ENCODE results near the gene OR5D14. TPM values are rescaled to one million over a fixed set of nuclear protein-coding genes. Genes with fewer than 3 reads are reported as not detected.

OR5D14 gene
- total and polyA plus RNA-seq, 10 of the 15 experiments (the other 5 are each of a cell fraction or from before 2014, with no cell fraction given): not detected

- no peaks in the 10 kb centered on the region for H3K36me3 ChIP-seq (ENCODE audit: control insufficient read depth in 2 of 2, insufficient read depth in 2 of 2, low read length in 1 of 2)
- H3K4me3 ChIP-seq: no peak overlapping the region
- no peaks in the 10 kb centered on the region for H4K20me1 ChIP-seq (ENCODE audit: control insufficient read depth, insufficient read depth)
- no peak overlapping the region for H2AFZ ChIP-seq (ENCODE audit: control insufficient read depth, low read depth, low read length)
- H3K9ac ChIP-seq (ENCODE audit: control insufficient read depth, insufficient read depth, low read length): no peak overlapping the region
- in situ Hi-C loops (cut with MboI): no loop called here
- no peak for DNase-seq (ENCODE audit: low read depth, low spot score)
- no peaks in the 10 kb centered on the region for H3K79me2 ChIP-seq (ENCODE audit: control insufficient read depth, insufficient read depth, low read length)
- SMC1A ChIA-PET (ENCODE audit: uncharacterized antibody, unreplicated experiment): no interaction called here
- H3K4me1 ChIP-seq (ENCODE audit: control insufficient read depth, insufficient read depth, low read length): no peaks in the 10 kb centered on the region
- intact Hi-C loops (cut with micrococcal nuclease; ENCODE audit: unreplicated experiment): no loop called here
- CTCF ChIA-PET: no interaction called here
- ATAC-seq: no peak
- WGBS (ENCODE audit: insufficient coverage, insufficient replicate concordance, low lambda C conversion rate, missing lambda C conversion rate): 42% methylated on average over 1 of the region's 1 CpG
- no peaks in the 10 kb centered on the region for H3K9me3 ChIP-seq (replicated peaks; ENCODE audit: control insufficient read depth, insufficient read depth, low read length)
- no peaks in the 10 kb centered on the region for H3K27me3 ChIP-seq (replicated peaks in 1 of 2; ENCODE audit: control insufficient read depth in 2 of 2, insufficient read depth in 2 of 2, low read length in 1 of 2)
- no peak for FAIRE-seq
- POLR2A ChIA-PET: no interaction called here
- no peak overlapping the region for H3K27ac ChIP-seq (ENCODE audit: control insufficient read depth, insufficient read depth)
- BruUV-seq (replicated peaks): no TSS peak
- RAD21 ChIA-PET (ENCODE audit: unreplicated experiment): no interaction called here
- no peak overlapping the region for H3K4me2 ChIP-seq (ENCODE audit: control insufficient read depth, insufficient read depth)
- TF ChIP-seq BMI1 (IDR thresholded peaks at IDR 0.05; ENCODE audit: borderline replicate concordance) (no peak), SRF (IDR thresholded peaks at IDR 0.05; ENCODE audit: low read depth in 2 of 2, low read length in 2 of 2) (no peak), E4F1 (IDR thresholded peaks at IDR 0.05; ENCODE audit: borderline replicate concordance, partially characterized antibody) (no peak), BCLAF1 (IDR thresholded peaks at IDR 0.05) (no peak), CBX3 (IDR thresholded peaks at IDR 0.05; ENCODE audit: borderline replicate concordance, low read depth) (no peak), TAF1 (IDR thresholded peaks at IDR 0.05; ENCODE audit: borderline replicate concordance, low read depth, low read length) (no peak), NFYA (IDR thresholded peaks at IDR 0.05; ENCODE audit: borderline replicate concordance, low read depth, low read length) (no peak), SUPT20H (IDR thresholded peaks at IDR 0.05; ENCODE audit: borderline replicate concordance, control insufficient read depth, low read depth, low read length) (no peak), POLR2AphosphoS5 (IDR thresholded peaks at IDR 0.05; ENCODE audit: low read length) (no peak), SIN3A (IDR thresholded peaks at IDR 0.05; ENCODE audit: low read depth, low read length) (no peak), MTA3 (IDR thresholded peaks at IDR 0.05; ENCODE audit: borderline replicate concordance, low read length) (no peak), PAX8 (IDR thresholded peaks at IDR 0.05) (no peak), ZZZ3 (IDR thresholded peaks at IDR 0.05; ENCODE audit: control insufficient read depth, insufficient read length, low read depth) (no peak), ZNF217 (IDR thresholded peaks at IDR 0.05) (no peak)
- TF ChIP-seq, protein P1, sequence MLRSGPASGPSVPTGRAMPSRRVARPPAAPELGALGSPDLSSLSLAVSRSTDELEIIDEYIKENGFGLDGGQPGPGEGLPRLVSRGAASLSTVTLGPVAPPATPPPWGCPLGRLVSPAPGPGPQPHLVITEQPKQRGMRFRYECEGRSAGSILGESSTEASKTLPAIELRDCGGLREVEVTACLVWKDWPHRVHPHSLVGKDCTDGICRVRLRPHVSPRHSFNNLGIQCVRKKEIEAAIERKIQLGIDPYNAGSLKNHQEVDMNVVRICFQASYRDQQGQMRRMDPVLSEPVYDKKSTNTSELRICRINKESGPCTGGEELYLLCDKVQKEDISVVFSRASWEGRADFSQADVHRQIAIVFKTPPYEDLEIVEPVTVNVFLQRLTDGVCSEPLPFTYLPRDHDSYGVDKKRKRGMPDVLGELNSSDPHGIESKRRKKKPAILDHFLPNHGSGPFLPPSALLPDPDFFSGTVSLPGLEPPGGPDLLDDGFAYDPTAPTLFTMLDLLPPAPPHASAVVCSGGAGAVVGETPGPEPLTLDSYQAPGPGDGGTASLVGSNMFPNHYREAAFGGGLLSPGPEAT (IDR thresholded peaks at IDR 0.05; ENCODE audit: low read depth): no peak
Measured at GRCh38 chr11:55791606-55792005, 3.8 kb upstream of the OR5D14 start.
